Hepatocyte (in vitro differentiated cells): Measurements from ENCODE around the gene OR4Q2.

Experiments used
- CTCF ChIP-seq: fragments of 200-600 bp; sonication (generic); IDR thresholded peaks from 2 replicates; pipeline ENCODE4 v1.5.1; 2016; ENCODE audit warnings: antibody characterized with exemption, mild to moderate bottlenecking; ENCODE audit not compliant: poor library complexity
- EZH2 ChIP-seq: fragments of 200-600 bp; sonication (generic); IDR thresholded peaks from 2 replicates; pipeline ENCODE4 v1.6.1; 2016; ENCODE audit warnings: antibody characterized with exemption, mild to moderate bottlenecking, borderline replicate concordance
- EZH2phosphoT487 ChIP-seq: fragments of 200-600 bp; sonication (generic); IDR thresholded peaks from one replicate; pipeline ENCODE4 v1.6.1; 2018; ENCODE audit warnings: antibody characterized with exemption, mild to moderate bottlenecking, low read depth, moderate library complexity; ENCODE audit not compliant: unreplicated experiment, severe bottlenecking

DNA sequence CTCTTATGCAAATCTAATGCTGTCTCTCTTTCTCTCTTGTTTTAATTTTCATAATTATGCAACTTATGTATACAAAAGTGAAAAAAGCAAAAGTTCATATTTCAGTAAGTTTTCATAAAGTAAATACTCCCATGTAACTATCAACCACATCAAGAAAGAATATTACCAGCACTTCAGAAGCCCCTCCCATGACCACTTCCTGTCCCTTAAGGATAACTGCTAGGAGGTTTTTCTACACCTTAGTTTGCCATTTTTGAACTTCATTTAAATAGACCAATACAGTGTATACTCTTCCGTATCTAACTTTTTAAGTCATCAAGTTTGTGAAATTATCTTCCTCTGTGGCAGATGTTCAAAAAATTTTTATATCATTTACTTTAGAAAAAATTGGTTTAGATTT, 27.1 kb upstream of the OR4Q2 start:
- TF ChIP-seq EZH2: no peak
- TF ChIP-seq CTCF: no peak
- no peak for TF ChIP-seq EZH2phosphoT487
